GM18909 (cell line): Measurements from ENCODE around the gene MARCHF6.
"Not testable (repeated sequence)": the region's sequence is repeated elsewhere in the genome, so short reads cannot be mapped to it uniquely, and the experiment has no call there.

ENCODE experiments used
- ATAC-seq: cut with Tn5 transposase; IDR thresholded peaks from one replicate; pipeline ENCODE4 v1.9.1; 2021; ENCODE audit warnings: mild to moderate bottlenecking; ENCODE audit not compliant: unreplicated experiment, poor library complexity

The MARCHF6 gene

DNA sequence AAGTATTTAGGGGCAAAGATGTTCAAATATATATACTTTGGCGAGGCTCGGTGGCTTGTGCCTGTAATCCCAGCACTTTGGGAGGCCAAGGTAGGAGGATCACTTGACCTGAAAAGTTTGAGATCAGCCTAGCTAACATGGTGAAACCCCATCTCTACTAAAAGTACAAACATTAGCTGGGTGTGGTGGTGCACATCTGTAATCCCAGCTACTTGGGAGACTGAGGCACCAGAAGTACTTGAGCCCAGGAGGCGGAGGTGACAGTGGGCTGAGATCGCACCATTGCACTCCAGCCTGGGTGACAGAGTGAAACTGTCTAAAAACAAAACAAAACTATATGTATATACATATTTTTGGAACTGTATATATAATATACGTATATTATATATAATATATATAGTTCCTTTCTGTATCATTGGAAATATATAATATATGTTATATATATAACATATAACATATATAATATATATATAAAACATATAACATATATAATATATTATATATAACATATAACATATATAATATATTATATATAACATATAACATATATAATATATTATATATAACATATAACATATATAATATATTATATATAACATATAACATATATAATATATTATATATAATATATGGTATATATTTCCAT lies 8.9 kb upstream of the MARCHF6 start:
- ATAC-seq, result not testable (repeated sequence)

GRCh38 chr5:10348258-10348657 lies 5.2 kb upstream of the MARCHF6 start:
- no peak for ATAC-seq

DNA sequence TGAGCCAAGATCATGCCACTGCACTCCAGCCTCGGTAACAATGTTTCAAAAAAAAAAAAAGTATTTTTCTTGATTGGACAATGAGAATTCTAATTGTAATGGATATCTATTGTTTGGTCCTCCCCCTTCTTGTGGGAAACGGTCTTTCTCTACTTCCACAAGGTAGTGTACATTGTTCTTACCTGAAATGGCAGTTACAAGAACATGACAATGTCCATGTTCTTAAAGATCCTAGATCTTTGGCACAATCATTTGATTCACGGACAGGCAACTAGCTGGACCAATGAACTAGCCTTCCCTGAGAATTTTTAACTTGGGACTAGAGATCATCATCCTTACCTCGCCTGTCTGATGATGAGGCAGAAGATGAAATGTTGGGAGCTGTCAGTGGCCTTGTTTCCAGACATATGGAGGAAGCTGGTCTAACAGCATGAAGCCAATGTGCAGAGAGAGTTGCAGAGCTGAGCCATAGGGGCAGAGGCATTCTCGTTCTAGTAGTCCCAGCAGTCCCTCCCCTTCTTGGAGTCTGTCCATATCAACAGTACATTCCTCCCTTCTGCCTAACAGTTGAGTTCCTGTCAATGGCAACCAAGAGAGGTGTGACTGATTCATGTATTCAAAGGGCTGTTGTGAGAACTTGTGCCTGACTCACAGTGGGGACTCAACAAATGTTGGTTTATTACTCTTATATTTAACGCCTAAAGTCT lies 2.1 kb upstream of the MARCHF6 start:
- ATAC-seq, result no peak

DNA sequence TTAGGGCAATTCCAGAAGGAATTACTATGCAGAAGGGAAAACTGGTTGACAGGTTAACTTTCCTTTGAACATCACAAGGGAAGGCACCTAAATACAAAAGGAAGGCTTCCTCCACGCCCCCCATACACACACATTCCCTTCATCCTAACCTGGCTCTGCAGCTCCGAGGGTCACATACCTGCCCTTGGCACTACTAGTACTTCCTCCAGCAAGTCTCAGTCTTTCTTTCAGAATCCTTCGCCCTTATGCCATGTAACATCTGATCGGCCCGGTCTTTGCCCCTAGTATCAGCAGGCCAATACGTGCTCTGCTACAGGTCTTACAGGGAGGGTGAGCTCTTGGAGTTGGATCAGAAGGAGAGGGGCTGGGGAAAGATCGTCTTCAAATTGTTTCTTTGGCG lies 1.6 kb upstream of the MARCHF6 start:
- no peak for ATAC-seq

GRCh38 chr5:10352430-10353240 lies 860 bp upstream of the MARCHF6 start:
- peak; percentile 22 for ATAC-seq

DNA sequence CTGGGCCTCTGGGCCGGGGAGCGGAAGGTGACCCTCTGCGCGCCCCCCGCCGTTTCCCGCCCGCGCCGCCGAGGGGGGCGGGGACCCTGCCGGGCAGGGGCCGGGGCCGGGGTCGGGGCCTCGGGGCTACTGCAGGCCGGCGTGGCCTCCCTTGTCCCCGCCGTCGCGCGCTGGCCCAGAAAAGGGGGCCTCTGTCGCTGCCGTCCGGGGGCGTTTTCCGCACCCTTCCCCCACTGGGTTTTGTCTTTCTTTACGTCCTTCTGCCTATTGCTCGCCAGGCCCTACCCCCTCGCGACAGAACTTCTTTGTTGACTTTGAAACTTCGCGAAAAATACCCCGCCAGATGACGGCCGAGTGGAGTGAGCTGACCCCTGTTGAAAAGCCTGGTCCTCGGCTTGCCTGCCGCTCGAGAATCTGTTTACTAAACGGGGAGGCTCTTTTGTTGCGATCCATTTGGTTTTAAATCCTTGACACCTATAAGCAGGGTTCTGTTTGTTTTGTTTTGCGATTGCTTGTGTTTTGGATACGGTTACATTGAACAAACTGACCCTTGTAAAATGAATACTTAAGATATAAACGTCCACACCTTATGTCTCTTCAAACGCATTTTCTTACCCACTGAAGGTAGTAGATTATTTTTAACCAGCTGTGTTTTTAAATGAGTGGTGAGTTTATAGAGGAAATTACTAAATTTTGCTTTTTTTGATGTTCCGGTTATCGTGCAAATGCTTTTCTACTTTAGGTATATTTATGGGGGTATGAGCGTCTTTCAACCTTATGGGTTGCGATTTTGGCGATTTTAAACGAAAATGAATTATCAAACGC lies 765 bp downstream of the MARCHF6 start:
- ATAC-seq, result peak; percentile 15

DNA sequence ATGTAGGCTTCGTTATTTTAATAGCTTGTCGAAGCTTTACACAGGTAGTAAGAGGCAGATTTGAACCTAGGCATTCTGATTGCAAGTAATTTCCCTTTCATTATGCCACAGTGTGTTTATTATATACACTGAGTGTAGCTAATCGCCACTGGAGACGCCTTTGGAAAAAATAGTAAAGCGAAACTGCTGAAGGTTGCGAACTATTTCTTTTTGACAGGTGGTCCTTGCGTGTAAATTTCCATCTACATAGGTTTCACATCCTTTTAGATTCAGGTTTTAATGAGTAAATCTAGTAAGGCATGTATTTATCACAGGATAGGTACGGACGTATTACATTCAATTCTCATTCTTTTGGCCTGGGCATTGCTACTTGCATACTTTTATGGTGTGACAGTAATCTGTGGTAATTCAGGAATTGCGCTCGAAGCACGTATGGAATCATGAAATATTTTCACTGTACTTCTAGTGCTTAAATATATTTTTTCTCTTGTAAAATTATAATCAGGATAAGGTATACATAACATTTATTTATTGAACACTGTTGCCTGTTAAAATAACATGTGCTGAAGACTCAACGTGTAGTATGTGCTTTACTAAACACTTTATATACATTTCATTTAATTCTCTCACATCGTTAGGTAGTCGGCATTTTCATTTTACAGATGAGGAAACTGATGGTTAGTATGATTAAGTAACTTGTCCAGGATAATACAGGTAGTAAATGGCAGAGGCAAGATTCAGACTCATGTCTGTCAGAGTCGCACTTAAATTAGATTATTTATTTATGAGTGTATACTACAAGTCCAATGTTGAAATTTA lies 1.8 kb downstream of the MARCHF6 start:
- ATAC-seq, result peak; percentile 13

- ATAC-seq, result no peak
Observed at GRCh38 chr5:10358999-10359398, 5.5 kb downstream of the MARCHF6 start.

DNA sequence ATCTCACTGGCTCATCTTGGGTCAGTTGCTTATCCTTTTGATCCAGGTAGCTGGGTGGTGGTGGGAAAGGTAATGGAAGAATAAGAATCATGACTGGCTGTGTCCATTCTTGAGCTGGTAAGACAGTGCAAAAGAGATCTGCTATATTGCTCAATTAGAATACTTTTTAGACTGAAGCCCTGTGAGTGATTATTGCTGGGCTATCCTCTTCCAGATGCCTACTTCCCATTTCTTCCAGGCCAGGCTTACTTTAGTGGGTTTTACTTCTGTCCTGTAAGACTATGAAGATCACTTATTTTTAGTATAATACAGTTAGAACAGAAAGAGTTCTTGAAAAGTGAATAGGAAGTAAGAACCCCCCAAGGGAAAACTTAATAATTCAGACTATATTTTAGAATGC lies 7.2 kb downstream of the MARCHF6 start:
- no peak for ATAC-seq

- ATAC-seq, result no peak
Observed at GRCh38 chr5:10363519-10364185, 10.2 kb downstream of the MARCHF6 start.

DNA sequence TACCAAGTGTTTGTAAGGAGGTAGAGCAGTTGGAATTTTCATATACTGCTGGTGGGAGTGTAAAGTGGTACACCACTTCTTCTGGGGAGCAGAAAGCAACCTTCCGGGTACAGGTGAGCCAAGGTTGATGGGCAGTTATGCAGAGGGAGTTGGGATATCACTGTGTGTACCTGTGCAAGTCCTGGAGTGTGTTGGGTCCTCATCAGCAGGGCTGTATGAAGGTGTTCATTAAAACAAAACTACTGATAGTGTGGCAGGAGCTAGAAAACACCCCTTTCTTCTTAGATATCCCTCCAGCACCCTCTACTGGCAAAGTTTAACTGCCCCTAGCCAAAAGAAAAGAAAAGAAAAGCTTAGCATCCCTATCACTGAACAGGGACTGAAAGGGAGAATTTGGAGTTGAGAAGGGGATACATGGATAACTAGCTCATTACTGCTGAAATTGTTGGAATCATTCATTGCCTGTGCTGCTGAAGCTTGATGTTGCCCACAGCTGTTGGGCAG lies 10.7 kb downstream of the MARCHF6 start:
- no peak for ATAC-seq

DNA sequence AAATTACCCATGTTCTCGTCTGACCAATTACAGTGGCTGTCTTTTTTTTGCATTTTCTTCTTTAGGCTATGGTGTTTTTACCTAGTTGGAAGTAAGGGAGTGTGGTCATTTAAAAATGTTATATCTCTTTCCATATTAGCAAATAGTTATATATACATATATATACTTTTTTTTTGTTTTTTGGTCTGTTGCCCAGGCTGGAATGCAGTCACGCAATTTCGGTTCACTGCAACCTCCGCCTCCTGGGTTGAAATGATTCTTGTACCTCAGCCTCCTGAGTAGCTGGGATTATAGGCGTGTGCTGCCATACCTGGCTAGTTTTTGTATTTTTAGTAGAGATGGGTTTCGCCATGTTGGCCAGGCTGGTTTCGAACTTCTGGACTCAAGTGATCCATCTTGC lies 12.3 kb downstream of the MARCHF6 start:
- ATAC-seq, result no peak

DNA sequence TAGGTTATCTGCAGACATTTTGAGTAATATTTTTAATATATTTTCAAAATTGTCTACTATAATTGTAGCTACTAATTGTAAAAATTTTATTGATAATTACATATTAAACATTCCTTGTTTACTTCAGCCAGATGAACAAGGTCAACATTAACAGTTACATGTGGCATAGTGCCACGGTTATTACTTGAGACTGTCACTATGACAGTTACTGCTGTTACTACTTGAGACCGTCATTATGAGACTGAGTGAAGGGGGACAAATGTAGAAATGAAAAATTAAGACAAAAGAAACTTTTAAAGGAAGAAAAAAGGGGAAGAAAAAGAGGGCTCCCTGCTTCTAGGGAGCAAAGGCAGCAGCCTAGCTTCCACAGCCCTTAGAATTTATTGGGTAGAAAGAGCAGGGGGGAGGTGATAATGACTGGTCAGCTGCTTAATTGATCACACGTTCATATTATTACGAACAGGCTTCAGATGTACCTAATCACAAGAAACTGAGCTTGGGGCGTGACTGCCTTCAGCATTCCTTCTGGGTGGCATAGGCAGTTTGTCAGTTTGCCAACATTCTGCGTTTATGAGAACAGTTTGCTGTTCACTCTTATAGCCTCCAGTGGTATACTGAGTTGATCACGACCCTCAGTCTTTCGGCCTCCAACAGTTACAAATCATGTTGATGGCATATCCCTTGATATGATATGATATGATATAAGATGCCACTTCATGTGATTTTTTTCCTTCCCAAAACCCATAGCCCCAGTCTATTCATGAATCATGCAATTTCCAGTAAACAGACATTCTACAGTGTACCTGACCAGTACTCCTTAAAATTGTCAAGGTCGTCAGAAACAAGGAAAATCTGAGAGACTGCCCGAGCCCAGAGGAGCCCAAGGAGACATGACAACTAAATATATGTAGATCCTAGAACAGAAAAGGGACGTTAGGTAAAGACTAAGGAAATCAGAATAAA lies 13.1 kb downstream of the MARCHF6 start:
- no peak for ATAC-seq

DNA sequence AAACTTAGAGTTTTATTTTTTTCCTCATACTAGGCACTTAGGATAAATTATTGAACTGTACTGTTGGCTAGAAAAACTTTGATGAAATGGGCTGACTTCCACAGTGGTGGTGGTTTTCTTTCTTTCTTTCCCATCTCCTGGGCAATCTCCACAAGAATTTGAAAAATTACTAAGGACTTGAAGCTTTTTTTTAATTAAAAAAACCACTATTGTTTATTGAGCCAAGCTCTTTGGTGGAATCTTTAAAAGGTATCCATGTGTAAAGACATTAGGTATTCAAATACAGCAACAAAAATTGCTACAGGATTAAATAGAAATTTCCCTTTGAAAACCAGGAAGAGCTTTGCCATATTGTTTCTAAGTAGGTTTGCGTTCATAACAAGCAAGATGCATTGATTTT lies 14.1 kb downstream of the MARCHF6 start:
- ATAC-seq, result no peak

DNA sequence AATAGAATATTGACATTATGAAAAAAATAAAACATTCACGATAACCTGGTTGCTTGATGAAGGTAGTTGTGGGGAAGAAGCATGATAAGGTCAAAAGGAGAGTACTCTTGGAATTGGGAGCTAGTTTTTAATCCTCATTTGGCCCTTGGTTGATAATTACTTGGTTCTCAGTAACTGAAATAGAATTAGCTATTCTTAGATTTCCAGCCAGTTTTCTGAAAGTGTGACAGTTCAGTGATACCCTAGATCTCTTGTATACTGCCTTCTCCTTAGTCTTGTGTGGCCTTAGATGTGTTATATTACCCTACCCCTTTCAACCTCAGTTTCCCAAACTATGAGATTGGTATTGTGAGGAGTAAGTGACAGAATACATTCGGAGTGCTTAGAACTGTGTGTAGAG lies 17.4 kb downstream of the MARCHF6 start:
- no peak for ATAC-seq

DNA sequence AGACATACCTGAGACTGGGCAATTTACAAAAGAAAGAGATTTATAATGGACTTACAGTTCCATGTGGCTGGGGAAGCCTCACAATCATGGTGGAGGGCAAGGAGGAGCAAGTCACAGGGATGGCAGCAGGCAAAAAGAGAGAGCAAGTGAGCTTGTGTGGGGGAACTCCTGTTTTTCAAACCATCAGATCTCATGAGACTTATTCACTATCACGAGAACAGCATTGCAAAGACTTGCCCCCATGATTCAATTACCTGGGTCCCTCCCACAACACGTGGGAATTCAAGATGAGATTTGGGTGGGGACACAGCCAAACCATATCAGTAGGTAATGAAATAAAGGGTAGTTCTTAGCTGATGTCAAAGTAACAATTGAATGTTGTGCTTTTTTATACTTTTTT lies 17.9 kb downstream of the MARCHF6 start:
- ATAC-seq, result not testable (repeated sequence)

DNA sequence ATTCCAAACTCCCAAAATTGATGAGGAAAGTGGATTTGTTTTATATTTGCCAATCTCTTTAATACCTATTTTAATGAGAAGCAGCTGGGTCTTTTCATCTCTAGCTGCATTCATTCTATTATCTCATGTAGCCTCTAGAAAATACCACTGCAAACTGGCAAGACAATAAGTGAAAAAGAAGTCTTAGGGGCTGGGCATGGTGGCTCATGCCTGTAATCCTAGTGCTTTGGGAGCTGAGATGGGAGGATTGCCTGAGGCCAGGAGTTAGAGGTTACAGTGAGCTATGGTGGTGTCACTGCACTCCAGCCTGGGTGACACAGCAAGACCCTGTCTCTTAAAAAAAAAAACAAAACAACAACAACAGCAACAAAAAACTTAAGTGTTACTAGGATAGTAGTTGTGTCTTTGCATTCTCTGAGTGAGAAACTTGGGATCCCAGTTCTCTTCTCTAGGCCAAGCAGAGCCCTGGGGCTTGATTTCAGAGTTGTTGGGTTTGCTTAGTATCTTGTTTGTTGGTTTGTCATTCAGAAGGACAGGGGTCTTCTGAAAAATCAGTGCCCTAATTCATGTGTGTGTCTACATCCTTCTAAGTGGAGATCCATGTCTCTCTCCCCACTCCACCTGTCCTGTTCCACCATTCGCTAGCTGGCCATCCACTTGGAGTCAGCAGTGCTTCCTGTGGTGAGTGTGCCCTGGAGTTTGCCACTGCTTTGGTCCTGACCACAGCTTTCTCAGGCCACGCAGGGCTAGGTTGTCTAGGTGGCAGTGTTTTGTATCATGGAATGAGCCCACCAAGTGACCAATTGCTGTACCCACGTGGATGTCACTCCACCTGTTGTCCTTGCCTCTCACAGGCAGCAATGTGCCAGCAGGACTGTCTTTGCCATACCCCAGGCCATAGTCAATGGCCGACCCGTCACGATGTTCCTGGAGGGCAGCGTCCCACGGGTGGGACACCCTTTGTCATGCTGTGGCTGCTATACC lies 19.5 kb downstream of the MARCHF6 start:
- no peak for ATAC-seq
